Sigmoid colon (tissue), 7 donors: ENCODE data around the gene CILP2. TPM values are rescaled to one million over a fixed set of nuclear protein-coding genes. Genes with fewer than 3 reads are reported as not detected.

Experiments used
- DNase-seq: peaks from one replicate; pipeline ENCODE4 v3.0.0-alpha.2; 2019
- H3K27ac ChIP-seq, 4 donors: fragments of 200-600 bp; sonication (generic); one replicate each; pipeline ENCODE4 v1.5.1; 2016 to 2019; ENCODE audit warnings: mild to moderate bottlenecking in 1 of 4
- H3K27me3 ChIP-seq, 3 donors: fragments of 200-600 bp; sonication (generic); one replicate each; pipeline ENCODE4 v1.5.1; 2019; ENCODE audit warnings: mild to moderate bottlenecking in 1 of 3
- H3K36me3 ChIP-seq, 4 donors: fragments of 200-600 bp; sonication (generic); one replicate each; pipeline ENCODE4 v1.5.1; 2016 to 2019
- H3K4me1 ChIP-seq, 4 donors: fragments of 200-600 bp; sonication (generic); one replicate each; pipeline ENCODE4 v1.5.1; 2017 to 2019
- H3K4me3 ChIP-seq, 4 donors: fragments of 200-600 bp; sonication (generic); one replicate each; pipeline ENCODE4 v1.5.1; 2017 to 2019; ENCODE audit warnings: mild to moderate bottlenecking in 2 of 4, moderate library complexity in 1 of 4
- H3K9me3 ChIP-seq, 4 donors: fragments of 200-600 bp in 3 of 4; sonication (generic) in 3 of 4; one replicate each; pipeline versions ENCODE4 v1.5.1 to v1.6.1; 2013 to 2019
- CTCF ChIP-seq, 4 experiments: fragments of 450-650 bp in 3 of 4; fragments of 200-600 bp in 1 of 4; IDR thresholded peaks; one replicate each; pipeline ENCODE4 v1.5.1; 2016 to 2019; ENCODE audit warnings: antibody characterized with exemption in 4 of 4, mild to moderate bottlenecking in 3 of 4, moderate library complexity in 2 of 4
- EP300 ChIP-seq, 4 donors: sonication (generic); formaldehyde crosslinking; IDR thresholded peaks; one replicate each; pipeline ENCODE4 v1.6.1; 2017; ENCODE audit warnings: antibody characterized with exemption in 4 of 4
- POLR2A ChIP-seq, 2 donors: fragments of 450-650 bp; IDR thresholded peaks; one replicate each; pipeline ENCODE4 v1.6.1; 2016; ENCODE audit warnings: antibody characterized with exemption in 2 of 2, mild to moderate bottlenecking in 2 of 2, moderate library complexity in 2 of 2
- POLR2AphosphoS5 ChIP-seq, 4 donors: sonication (generic); formaldehyde crosslinking; IDR thresholded peaks; one replicate each; pipeline ENCODE4 v1.6.1; 2017; ENCODE audit warnings: antibody characterized with exemption in 4 of 4
- WGBS, 2 donors: extraction: QIAGEN DNeasy Blood & Tissue Kit; methylation state at CpG; one replicate each; pipeline ENCODE4 v1.1.7; 2013; 5-methylcytosine and 5-hydroxymethylcytosine counted together
- intact Hi-C: fragments of 100-400 bp; cut with DNase I; formaldehyde crosslinking; loops from one replicate; pipeline ENCODE4 v1.15.1; 2023
- polyA plus RNA-seq, 3 donors: library from polyadenylated mRNA; stranded (reverse); fragments of 200-250 nt; gene quantifications; one replicate each; pipeline ENCODE4 v1.2.3, GENCODE V29; 2013
- total RNA-seq, 4 donors: library from RNA; depleted of rRNA; stranded (reverse); fragments of >200 nt; gene quantifications; one replicate each; pipeline ENCODE4 v1.1.0, GENCODE V29; 2016
- donor health status: healthy with polysubstance abuse.
- donor health status: Bipolar disorder and iron deficiency.
- donor health status: healthy.

The CILP2 gene
- total and polyA plus RNA-seq, 7 donors: 0.16 to 0.29 TPM; not detected in 5

- Histone ChIP-seq H3K4me1 (peaks cover 0 to 38% (median 31%) of the 10 kb centered on the region in 4 donors), H3K4me3 (no peak overlapping the region), H3K9me3 (no peaks in the 10 kb centered on the region), H3K27me3 (no peaks in the 10 kb centered on the region), H3K27ac (no peak overlapping the region), H3K36me3 (peaks cover 0 to 50% (median 4%) of the 10 kb centered on the region in 4 donors)
- intact Hi-C loops: no loop called here
- no peak for DNase-seq
- no peak for TF ChIP-seq CTCF (IDR thresholded peaks at IDR 0.05)
- no peak for TF ChIP-seq POLR2AphosphoS5 (IDR thresholded peaks at IDR 0.05)
- no peak for TF ChIP-seq POLR2A (IDR thresholded peaks at IDR 0.05)
- TF ChIP-seq EP300 (IDR thresholded peaks at IDR 0.05): no peak
- 82 to 87% methylated on average over 6 of the region's 6 CpGs for WGBS, 2 donors
Observed at GRCh38 chr19:19520989-19521388, 17.1 kb upstream of the CILP2 start.

GRCh38 chr19:19523177-19523576 lies 14.9 kb upstream of the CILP2 start:
- H3K4me3 ChIP-seq: no peak overlapping the region
- WGBS, 2 donors: 93 to 95% methylated on average over 3 of the region's 3 CpGs
- no peaks in the 10 kb centered on the region for H3K9me3 ChIP-seq
- no peak overlapping the region for H3K27ac ChIP-seq
- H3K27me3 ChIP-seq: no peaks in the 10 kb centered on the region
- TF ChIP-seq CTCF (IDR thresholded peaks at IDR 0.05) (no peak), POLR2A (IDR thresholded peaks at IDR 0.05) (no peak), EP300 (IDR thresholded peaks at IDR 0.05) (no peak), POLR2AphosphoS5 (IDR thresholded peaks at IDR 0.05) (no peak)
- H3K36me3 ChIP-seq: peaks cover 0 to 72% (median 8%) of the 10 kb centered on the region in 4 donors
- no peak for DNase-seq
- H3K4me1 ChIP-seq: peaks cover 0 to 23% (median 15%) of the 10 kb centered on the region in 4 donors
- intact Hi-C loops: no loop called here

GRCh38 chr19:19524053-19524452 lies 14.0 kb upstream of the CILP2 start:
- DNase-seq: no peak
- H3K9me3 ChIP-seq: no peaks in the 10 kb centered on the region
- intact Hi-C loops: no loop called here
- no peak overlapping the region for H3K27ac ChIP-seq
- peaks cover 0 to 26% (median 16%) of the 10 kb centered on the region in 4 donors for H3K4me1 ChIP-seq
- H3K4me3 ChIP-seq: no peak overlapping the region
- H3K27me3 ChIP-seq: no peaks in the 10 kb centered on the region
- H3K36me3 ChIP-seq: peaks cover 0 to 68% (median 8%) of the 10 kb centered on the region in 4 donors
- 86 to 91% methylated on average over 7 of the region's 7 CpGs for WGBS, 2 donors
- TF ChIP-seq CTCF (IDR thresholded peaks at IDR 0.05) (no peak), POLR2A (IDR thresholded peaks at IDR 0.05) (no peak), EP300 (IDR thresholded peaks at IDR 0.05) (no peak), POLR2AphosphoS5 (IDR thresholded peaks at IDR 0.05) (no peak)

GRCh38 chr19:19525611-19526380 lies 12.3 kb upstream of the CILP2 start:
- Histone ChIP-seq H3K27me3 (no peaks in the 10 kb centered on the region), H3K4me1 (peaks cover 0 to 23% (median 14%) of the 10 kb centered on the region in 4 donors), H3K27ac (no peak overlapping the region), H3K9me3 (no peaks in the 10 kb centered on the region), H3K36me3 (peaks cover 0 to 51% (median 8%) of the 10 kb centered on the region in 4 donors), H3K4me3 (no peak overlapping the region)
- DNase-seq: no peak
- 90 to 95% methylated on average over 23 of the region's 23 CpGs for WGBS, 2 donors
- intact Hi-C loops: no loop called here
- TF ChIP-seq CTCF (IDR thresholded peaks at IDR 0.05) (no peak), POLR2A (IDR thresholded peaks at IDR 0.05) (no peak), POLR2AphosphoS5 (IDR thresholded peaks at IDR 0.05) (no peak), EP300 (IDR thresholded peaks at IDR 0.05) (no peak)
